GM19463 (cell line): Measurements from ENCODE around the gene KLK6.

Experiments used
- ATAC-seq: cut with Tn5 transposase; IDR thresholded peaks from one replicate; pipeline ENCODE4 v1.9.1; 2021; ENCODE audit warnings: mild to moderate bottlenecking, moderate library complexity; ENCODE audit not compliant: unreplicated experiment

The KLK6 gene

GRCh38 chr19:50969413-50969760 is at the start of gene KLK6:
TSS of gene KLK6 (minus strand) at chr19:50969591. CDS start at chr19:50968104, 1,487 bp downstream.
- no peak for ATAC-seq

- no peak for ATAC-seq
These were observed 49.6 kb upstream of the KLK6 start for GRCh38 chr19:51018745-51019543.

GRCh38 chr19:51016798-51017683 is 47.6 kb upstream of the KLK6 start:
- ATAC-seq = no peak

GRCh38 chr19:51015691-51016267 is 46.4 kb upstream of the KLK6 start:
- ATAC-seq = no peak

- ATAC-seq = no peak
These were observed 44.9 kb upstream of the KLK6 start for GRCh38 chr19:51014242-51014641.

GRCh38 chr19:51012661-51013190 is 43.3 kb upstream of the KLK6 start:
- no peak for ATAC-seq

GRCh38 chr19:51010066-51010795 is 40.8 kb upstream of the KLK6 start:
- ATAC-seq = no peak

- no peak for ATAC-seq
These were observed 39.9 kb upstream of the KLK6 start for GRCh38 chr19:51009061-51009891.

GRCh38 chr19:51007488-51007887 is 38.1 kb upstream of the KLK6 start:
- ATAC-seq = no peak

- no peak for ATAC-seq
These were observed 37.0 kb upstream of the KLK6 start for GRCh38 chr19:51006406-51006805.

- ATAC-seq = no peak
These were observed 35.9 kb upstream of the KLK6 start for GRCh38 chr19:51005248-51005647.

- no peak for ATAC-seq
These were observed 33.9 kb upstream of the KLK6 start for GRCh38 chr19:51003316-51003715.

- ATAC-seq = no peak
These were observed 33.3 kb upstream of the KLK6 start for GRCh38 chr19:51002542-51003311.

- no peak for ATAC-seq
These were observed 32.7 kb upstream of the KLK6 start for GRCh38 chr19:51002089-51002532.

- ATAC-seq = no peak
These were observed 32.1 kb upstream of the KLK6 start, which contains the start of gene KLK8 for GRCh38 chr19:51001515-51001914. TSS of gene KLK8 (minus strand) at chr19:51001604. CDS start at chr19:51001167, 437 bp downstream.

- ATAC-seq = no peak
These were observed 31.6 kb upstream of the KLK6 start for GRCh38 chr19:51000981-51001380.

- no peak for ATAC-seq
These were observed 31.0 kb upstream of the KLK6 start for GRCh38 chr19:51000426-51000825.

- no peak for ATAC-seq
These were observed 29.3 kb upstream of the KLK6 start for GRCh38 chr19:50998686-50999085.

GRCh38 chr19:50998061-50998460 is 28.7 kb upstream of the KLK6 start:
- no peak for ATAC-seq
